Measurements from ENCODE around the gene SGCG. TPM values are rescaled to one million over a fixed set of nuclear protein-coding genes. Genes with fewer than 3 reads are reported as not detected.

SGCG gene
- total and polyA plus RNA-seq, 12 donors, result 0.32 to 1.3 (median 0.47) TPM; not detected in 6

DNA sequence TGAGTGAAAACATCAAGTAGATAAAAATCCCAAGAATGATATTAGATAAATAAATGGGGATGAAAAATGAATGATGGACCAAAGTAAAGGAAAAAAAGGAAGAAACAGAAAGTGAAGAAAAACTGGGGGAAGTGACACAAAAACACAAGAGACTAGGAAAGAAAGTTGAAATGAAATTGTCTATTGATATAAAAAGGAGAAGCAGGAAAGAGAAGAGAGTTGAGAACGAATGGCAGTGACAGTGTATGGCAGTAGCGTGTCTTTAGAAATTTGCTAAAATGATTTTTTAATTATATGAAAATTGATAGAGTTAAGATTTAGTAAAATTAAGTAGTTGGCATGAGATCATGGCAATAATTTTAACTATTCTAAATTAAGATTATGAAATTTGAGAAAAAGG lies 36.3 kb upstream of the SGCG start:
- Histone ChIP-seq H3K4me1 (replicated peaks in 1 of 2) (no peaks in the 10 kb centered on the region), H3K36me3 (replicated peaks in 1 of 2) (no peaks in the 10 kb centered on the region), H3K27ac (no peak overlapping the region), H3K27me3 (no peaks in the 10 kb centered on the region), H3K4me3 (no peak overlapping the region), H3K9me3 (replicated peaks in 1 of 3) (no peaks in the 10 kb centered on the region)
- intact Hi-C loops (cut with DNase I), result no loop called here
- no peak for DNase-seq
- TF ChIP-seq CTCF (IDR thresholded peaks at IDR 0.05) (no peak), POLR2A (IDR thresholded peaks at IDR 0.05) (no peak)
- WGBS, 4 donors, result 67 to 84% (median 81%) methylated on average over 2 of the region's 2 CpGs

DNA sequence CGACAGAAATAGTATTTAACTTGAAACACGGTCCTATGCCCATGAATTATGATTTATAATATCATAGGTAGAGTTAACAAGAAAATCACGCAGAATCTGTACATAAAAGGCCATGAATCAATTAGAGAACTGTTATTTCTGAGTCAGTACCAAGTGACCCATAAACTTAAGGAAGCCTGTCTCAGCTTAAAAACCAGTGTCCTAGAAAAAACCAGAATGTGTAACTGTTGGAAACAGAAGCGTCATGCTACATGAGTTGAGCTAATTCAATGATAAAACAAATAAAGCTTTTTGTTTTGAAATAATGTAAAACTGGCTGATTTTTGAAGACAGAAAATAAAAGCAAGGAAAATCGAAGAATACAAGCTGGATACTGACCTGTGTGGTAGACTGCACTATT lies 34.8 kb upstream of the SGCG start:
- H3K4me1 ChIP-seq (replicated peaks in 1 of 2), result no peaks in the 10 kb centered on the region
- no peak overlapping the region for H3K4me3 ChIP-seq
- WGBS, 4 donors, result 64 to 77% (median 70%) methylated on average over 5 of the region's 5 CpGs
- H3K9me3 ChIP-seq (replicated peaks in 1 of 3), result no peaks in the 10 kb centered on the region
- no peaks in the 10 kb centered on the region for H3K27me3 ChIP-seq
- peak overlapping the region in 1 of 5 donors; percentile 40 for H3K27ac ChIP-seq
- no peaks in the 10 kb centered on the region for H3K36me3 ChIP-seq (replicated peaks in 1 of 2)
- no peak for DNase-seq
- intact Hi-C loops (cut with DNase I), result no loop called here
- TF ChIP-seq CTCF (IDR thresholded peaks at IDR 0.05), result no peak
- no peak for TF ChIP-seq POLR2A (IDR thresholded peaks at IDR 0.05)

- TF ChIP-seq CTCF (IDR thresholded peaks at IDR 0.05) (no peak), POLR2A (IDR thresholded peaks at IDR 0.05) (no peak)
- Histone ChIP-seq H3K36me3 (replicated peaks in 1 of 2) (no peaks in the 10 kb centered on the region), H3K4me3 (no peak overlapping the region), H3K9me3 (replicated peaks in 1 of 3) (no peaks in the 10 kb centered on the region), H3K4me1 (replicated peaks in 1 of 2) (no peaks in the 10 kb centered on the region), H3K27ac (peak overlapping the region in 1 of 5 donors; percentile 79), H3K27me3 (no peaks in the 10 kb centered on the region)
- intact Hi-C loops (cut with DNase I), result no loop called here
- WGBS, 4 donors, result 51 to 70% (median 61%) methylated on average over 11 to 12 of the region's 12 CpGs
- DNase-seq, result no peak
These were observed 33.8 kb upstream of the SGCG start for GRCh38 chr13:23146811-23147625.

- no peak for DNase-seq
- Histone ChIP-seq H3K4me3 (no peak overlapping the region), H3K36me3 (replicated peaks in 1 of 2) (no peaks in the 10 kb centered on the region), H3K4me1 (replicated peaks in 1 of 2) (no peaks in the 10 kb centered on the region), H3K9me3 (replicated peaks in 1 of 3) (no peaks in the 10 kb centered on the region), H3K27ac (no peak overlapping the region), H3K27me3 (no peaks in the 10 kb centered on the region)
- no peak for TF ChIP-seq POLR2A (IDR thresholded peaks at IDR 0.05)
- TF ChIP-seq CTCF (IDR thresholded peaks at IDR 0.05), result no peak
- intact Hi-C loops (cut with DNase I), result no loop called here
- WGBS, 4 donors, result 70 to 83% (median 77%) methylated on average over 6 to 10 of the region's 10 CpGs
These were observed 33.0 kb upstream of the SGCG start for GRCh38 chr13:23147827-23148226.

Measured in adrenal gland (tissue), 12 donors.